SKM-1 treated with dmso at 0.1 percent for 144 hours (cell line): ENCODE data around the gene UTP4.

Experiments used
- DNase-seq: peaks from one replicate; lab custom pipeline; 2025; ENCODE audit not compliant: unreplicated experiment; lab: John Stamatoyannopoulos, UW

UTP4 gene

DNA sequence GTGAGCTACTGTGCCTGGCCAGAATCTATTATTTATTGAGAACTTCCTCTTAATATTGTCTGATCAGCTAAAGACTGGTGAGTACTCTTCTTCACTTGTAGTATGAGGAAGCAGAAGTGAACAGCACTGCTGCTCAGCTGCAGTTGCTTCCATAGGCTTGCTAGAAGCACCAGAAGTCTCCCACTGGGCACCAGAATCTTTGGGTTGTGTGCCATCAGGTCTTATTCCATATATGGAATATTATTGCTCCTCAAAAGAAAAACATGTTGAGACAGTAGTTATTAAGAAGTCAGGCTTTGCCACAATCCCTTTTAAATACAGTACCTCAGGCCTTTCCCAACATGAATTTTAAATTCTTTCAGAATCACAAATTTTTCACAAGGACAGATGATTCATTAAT, 71.7 kb downstream of the UTP4 start:
- no peak for DNase-seq

DNA sequence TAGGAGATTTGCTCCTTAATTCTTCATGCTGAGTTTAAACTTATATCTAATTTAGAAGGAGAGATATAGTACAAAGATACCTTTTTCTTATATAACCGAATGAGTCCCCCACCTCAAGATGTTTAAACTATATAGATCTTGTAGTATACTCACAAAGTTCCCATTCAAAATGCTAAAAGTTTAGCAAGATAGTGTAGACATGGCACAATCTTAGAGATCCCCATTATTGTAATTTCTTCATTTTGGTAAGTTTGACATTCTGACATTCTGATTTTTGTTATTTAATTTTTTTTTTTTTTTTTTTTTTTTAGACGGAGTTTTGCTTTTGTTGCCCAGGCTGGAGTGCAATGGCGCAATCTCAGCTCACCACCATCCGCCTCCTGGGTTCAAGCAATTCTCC, 77.3 kb downstream of the UTP4 start:
- DNase-seq = no peak

DNA sequence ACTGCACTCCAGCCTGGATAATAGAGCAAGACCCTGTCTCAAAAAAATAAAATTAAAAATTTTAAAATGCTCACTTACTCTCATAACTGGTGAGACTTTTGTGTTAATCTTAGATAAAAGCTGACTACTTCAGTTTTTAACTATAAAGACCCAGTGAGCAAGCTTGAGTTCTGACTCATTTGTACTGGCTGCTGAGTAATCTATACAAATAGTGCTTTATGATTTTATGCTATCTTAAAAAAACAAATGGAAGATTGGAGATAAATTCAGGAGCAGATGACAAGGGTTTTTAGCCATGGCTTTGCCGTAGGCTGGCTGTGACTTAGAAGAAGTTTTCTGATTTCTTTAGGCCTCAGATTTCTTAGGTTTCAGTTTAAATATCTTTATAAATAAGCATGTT, 85.0 kb downstream of the UTP4 start:
- DNase-seq = no peak
